ENCODE results near the gene SORCS2. TPM values are rescaled to one million over a fixed set of nuclear protein-coding genes. Genes with fewer than 3 reads are reported as not detected.

Gene SORCS2
- polyA plus RNA-seq, 1 donor (not counting 4 experiments of a cell fraction or from before 2014, with no cell fraction given), result 0.09 TPM

DNA sequence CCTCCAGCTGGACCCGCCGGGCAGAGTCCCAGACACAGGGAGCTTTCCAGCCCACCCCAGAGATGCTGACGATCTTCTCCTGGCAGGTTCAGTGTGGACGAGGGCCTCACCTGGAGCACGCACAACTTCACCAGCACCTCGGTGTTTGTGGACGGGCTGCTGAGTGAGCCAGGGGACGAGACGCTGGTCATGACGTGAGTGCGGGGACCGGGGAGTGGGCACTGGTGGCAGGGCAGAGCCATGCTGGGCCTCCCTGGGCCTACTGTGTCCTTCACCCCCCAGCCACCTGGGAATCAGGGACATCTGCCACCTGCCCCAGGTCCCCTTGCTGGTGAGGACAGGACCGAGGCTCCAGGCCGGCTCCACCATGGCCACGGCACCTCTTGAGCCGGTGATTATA is 511.8 kb downstream of the SORCS2 start:
- no peak overlapping the region for H2AFZ ChIP-seq (ENCODE audit: control insufficient read depth, low read length)
- no peaks in the 10 kb centered on the region for H3K4me1 ChIP-seq (ENCODE audit: control insufficient read depth, extremely low read depth, insufficient read depth, low read length)
- DNase-seq (ENCODE audit: low read depth, low spot score) (no peak), FAIRE-seq (no peak)
- no peaks in the 10 kb centered on the region for H3K36me3 ChIP-seq (ENCODE audit: control insufficient read depth in 2 of 2, extremely low read depth in 1 of 2, insufficient read depth in 2 of 2, low read length in 2 of 2)
- no peak overlapping the region for H3K27ac ChIP-seq (ENCODE audit: control insufficient read depth, insufficient read depth, low read length)
- no peak overlapping the region for H3K9ac ChIP-seq (ENCODE audit: control insufficient read depth, extremely low read depth, insufficient read depth, low read length)
- peaks cover 14% of the 10 kb centered on the region for H3K27me3 ChIP-seq (ENCODE audit: control insufficient read depth, extremely low read depth, insufficient read depth, low read length)
- dilution Hi-C loops (cut with MboI; ENCODE audit: extremely low pct_ligation_motif_present, low sequenced_read_pairs), result no loop called here
- no peaks in the 10 kb centered on the region for H4K20me1 ChIP-seq (ENCODE audit: control insufficient read depth, extremely low read depth, insufficient read depth, low read length)
- no peaks in the 10 kb centered on the region for H3K9me1 ChIP-seq (ENCODE audit: control insufficient read depth, extremely low read depth, insufficient read depth, low read length)
- H3K4me2 ChIP-seq (ENCODE audit: control insufficient read depth, extremely low read depth, insufficient read depth, low read depth, low read length), result no peak overlapping the region
- no peaks in the 10 kb centered on the region for H3K9me3 ChIP-seq (ENCODE audit: control insufficient read depth, low read depth, low read length)
- TF ChIP-seq EZH2 (IDR thresholded peaks at IDR 0.05; ENCODE audit: low read length), result no peak
- TF ChIP-seq, protein P1, sequence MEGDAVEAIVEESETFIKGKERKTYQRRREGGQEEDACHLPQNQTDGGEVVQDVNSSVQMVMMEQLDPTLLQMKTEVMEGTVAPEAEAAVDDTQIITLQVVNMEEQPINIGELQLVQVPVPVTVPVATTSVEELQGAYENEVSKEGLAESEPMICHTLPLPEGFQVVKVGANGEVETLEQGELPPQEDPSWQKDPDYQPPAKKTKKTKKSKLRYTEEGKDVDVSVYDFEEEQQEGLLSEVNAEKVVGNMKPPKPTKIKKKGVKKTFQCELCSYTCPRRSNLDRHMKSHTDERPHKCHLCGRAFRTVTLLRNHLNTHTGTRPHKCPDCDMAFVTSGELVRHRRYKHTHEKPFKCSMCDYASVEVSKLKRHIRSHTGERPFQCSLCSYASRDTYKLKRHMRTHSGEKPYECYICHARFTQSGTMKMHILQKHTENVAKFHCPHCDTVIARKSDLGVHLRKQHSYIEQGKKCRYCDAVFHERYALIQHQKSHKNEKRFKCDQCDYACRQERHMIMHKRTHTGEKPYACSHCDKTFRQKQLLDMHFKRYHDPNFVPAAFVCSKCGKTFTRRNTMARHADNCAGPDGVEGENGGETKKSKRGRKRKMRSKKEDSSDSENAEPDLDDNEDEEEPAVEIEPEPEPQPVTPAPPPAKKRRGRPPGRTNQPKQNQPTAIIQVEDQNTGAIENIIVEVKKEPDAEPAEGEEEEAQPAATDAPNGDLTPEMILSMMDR (optimal IDR thresholded peaks at IDR 0.05 in 1 of 3, IDR thresholded peaks at IDR 0.05 in 1 of 3, conservative IDR thresholded peaks at IDR 0.05 in 1 of 3; ENCODE audit: extremely low read depth in 1 of 3, insufficient read depth in 2 of 3, low read length in 3 of 3), result no peak
- H3K4me3 ChIP-seq (ENCODE audit: control insufficient read depth in 2 of 3, extremely low read depth in 1 of 3, insufficient read depth in 2 of 3, low read depth in 1 of 3, low read length in 3 of 3), result no peak overlapping the region
- H3K79me2 ChIP-seq (ENCODE audit: control insufficient read depth, insufficient read depth, low read length), result no peaks in the 10 kb centered on the region

DNA sequence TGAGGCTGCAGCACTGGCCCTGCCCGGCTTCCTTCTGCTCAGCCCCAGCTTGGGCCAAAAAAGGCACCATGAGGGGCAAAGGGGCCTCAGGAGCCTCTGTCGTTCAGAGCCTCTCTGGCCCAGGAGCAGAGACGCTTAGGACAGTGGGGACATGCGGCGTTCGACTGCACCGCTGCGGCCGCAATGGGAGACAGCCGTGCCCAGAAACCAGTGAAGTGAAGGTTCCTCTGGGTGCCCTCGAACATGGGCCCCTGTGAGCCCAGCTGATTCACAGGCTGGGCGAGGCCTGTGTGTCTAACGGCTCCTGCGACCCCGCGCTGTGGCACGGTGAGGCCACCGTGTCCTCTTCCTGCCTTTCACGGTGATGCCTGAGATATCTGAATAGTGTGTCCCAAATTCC is 512.3 kb downstream of the SORCS2 start:
- DNase-seq (ENCODE audit: low read depth, low spot score) (no peak), FAIRE-seq (no peak)
- Histone ChIP-seq H3K27ac (ENCODE audit: control insufficient read depth, insufficient read depth, low read length) (no peak overlapping the region), H3K4me1 (ENCODE audit: control insufficient read depth, extremely low read depth, insufficient read depth, low read length) (no peaks in the 10 kb centered on the region), H3K79me2 (ENCODE audit: control insufficient read depth, insufficient read depth, low read length) (no peaks in the 10 kb centered on the region), H4K20me1 (ENCODE audit: control insufficient read depth, extremely low read depth, insufficient read depth, low read length) (no peaks in the 10 kb centered on the region), H3K27me3 (ENCODE audit: control insufficient read depth, extremely low read depth, insufficient read depth, low read length) (peaks cover 8% of the 10 kb centered on the region), H3K9ac (ENCODE audit: control insufficient read depth, extremely low read depth, insufficient read depth, low read length) (no peak overlapping the region), H3K4me2 (ENCODE audit: control insufficient read depth, extremely low read depth, insufficient read depth, low read depth, low read length) (no peak overlapping the region), H3K9me3 (ENCODE audit: control insufficient read depth, low read depth, low read length) (no peaks in the 10 kb centered on the region), H3K9me1 (ENCODE audit: control insufficient read depth, extremely low read depth, insufficient read depth, low read length) (no peaks in the 10 kb centered on the region), H3K36me3 (ENCODE audit: control insufficient read depth in 2 of 2, extremely low read depth in 1 of 2, insufficient read depth in 2 of 2, low read length in 2 of 2) (no peaks in the 10 kb centered on the region), H2AFZ (ENCODE audit: control insufficient read depth, low read length) (no peak overlapping the region), H3K4me3 (ENCODE audit: control insufficient read depth in 2 of 3, extremely low read depth in 1 of 3, insufficient read depth in 2 of 3, low read depth in 1 of 3, low read length in 3 of 3) (no peak overlapping the region)
- dilution Hi-C loops (cut with MboI; ENCODE audit: extremely low pct_ligation_motif_present, low sequenced_read_pairs), result no loop called here
- TF ChIP-seq, protein P1 (optimal IDR thresholded peaks at IDR 0.05 in 1 of 3, IDR thresholded peaks at IDR 0.05 in 1 of 3, conservative IDR thresholded peaks at IDR 0.05 in 1 of 3; ENCODE audit: extremely low read depth in 1 of 3, insufficient read depth in 2 of 3, low read length in 3 of 3), result no peak
- TF ChIP-seq EZH2 (IDR thresholded peaks at IDR 0.05; ENCODE audit: low read length), result no peak

Measured in keratinocyte (primary cell).